HG03439 (cell line): ENCODE data around the gene COL19A1.

ENCODE experiments used
- ATAC-seq: cut with Tn5 transposase; IDR thresholded peaks from one replicate; pipeline ENCODE4 v1.9.1; 2021; ENCODE audit warnings: mild to moderate bottlenecking, moderate library complexity; ENCODE audit not compliant: unreplicated experiment

COL19A1 gene

GRCh38 chr6:70051197-70052124, 185.1 kb downstream of the COL19A1 start:
- no peak for ATAC-seq

DNA sequence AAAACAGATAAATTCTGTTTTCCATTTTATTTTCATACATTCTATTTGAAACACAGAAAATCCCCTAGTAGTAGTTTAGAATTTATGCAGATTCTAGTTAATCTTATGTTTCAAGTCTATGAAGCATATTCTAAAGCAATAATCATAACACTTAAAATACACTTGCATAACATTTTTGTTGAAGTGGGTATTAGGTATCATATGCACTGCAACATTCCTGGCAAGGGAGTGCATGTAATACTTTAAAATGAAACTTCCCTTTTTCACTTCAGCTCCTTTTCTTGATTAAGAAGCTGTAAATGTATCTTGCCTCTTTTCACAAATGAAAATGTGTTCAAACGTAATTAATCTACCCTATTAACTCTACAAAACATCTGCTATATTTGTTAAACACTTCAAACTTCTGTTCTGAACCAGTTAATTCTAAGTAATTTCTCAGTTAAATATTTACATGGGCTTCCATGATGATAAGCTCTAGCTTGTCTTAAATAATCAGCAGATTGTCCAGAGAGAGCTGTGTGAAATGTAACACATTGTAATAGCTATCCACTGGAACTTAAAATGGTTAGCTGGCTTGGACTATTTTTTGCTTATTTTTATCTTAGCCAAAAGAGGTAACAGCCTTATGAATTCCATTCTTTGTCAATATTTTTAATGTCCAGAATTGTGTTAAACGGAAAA, 192.8 kb downstream of the COL19A1 start:
- ATAC-seq = no peak

DNA sequence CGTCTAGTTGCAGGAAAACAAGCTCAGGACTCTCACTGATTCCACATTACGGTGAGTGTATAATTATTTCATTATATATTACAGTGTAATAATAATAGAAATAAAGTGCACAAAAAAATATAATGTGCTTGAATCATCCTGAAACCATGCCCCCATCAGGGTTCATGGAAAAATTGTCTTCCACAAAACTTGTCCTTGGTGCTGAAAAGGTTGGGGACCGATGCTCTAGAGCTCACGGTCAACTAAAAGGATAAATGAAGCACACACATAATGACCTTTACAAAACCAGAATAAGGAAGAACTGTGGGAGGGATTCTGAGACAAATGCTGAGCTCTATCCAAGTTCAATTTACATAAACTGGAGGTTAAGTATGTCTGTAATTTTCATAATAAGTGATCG, 194.3 kb downstream of the COL19A1 start:
- no peak for ATAC-seq

- no peak for ATAC-seq
Observed at GRCh38 chr6:70061546-70061945, 195.2 kb downstream of the COL19A1 start.

- ATAC-seq = no peak
Observed at GRCh38 chr6:70062010-70062409, 195.7 kb downstream of the COL19A1 start.

- ATAC-seq = no peak
Observed at GRCh38 chr6:70072540-70073179, 206.3 kb downstream of the COL19A1 start.

GRCh38 chr6:70073637-70074036, 207.3 kb downstream of the COL19A1 start:
- ATAC-seq = no peak

DNA sequence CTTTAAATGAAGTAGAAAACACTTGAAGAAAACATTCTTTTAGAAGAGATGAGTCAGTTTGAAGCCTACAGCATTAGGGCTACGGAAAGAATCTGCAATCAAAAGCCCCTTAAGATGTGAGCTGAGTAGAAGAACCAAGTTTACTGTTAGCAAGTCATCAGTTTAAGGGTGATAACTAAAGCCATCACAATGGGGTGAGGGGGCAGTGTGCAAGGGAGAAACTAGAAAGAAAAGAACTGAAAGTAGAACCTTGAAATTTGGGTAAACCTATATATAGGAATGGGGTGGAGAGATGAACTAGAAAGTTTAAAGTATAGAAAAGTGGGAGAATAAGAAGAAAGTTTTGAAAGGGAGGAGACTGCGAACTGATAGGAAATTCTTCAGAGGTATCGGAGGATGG, 212.9 kb downstream of the COL19A1 start:
- no peak for ATAC-seq

GRCh38 chr6:70080443-70081070, 214.2 kb downstream of the COL19A1 start:
- ATAC-seq = no peak

DNA sequence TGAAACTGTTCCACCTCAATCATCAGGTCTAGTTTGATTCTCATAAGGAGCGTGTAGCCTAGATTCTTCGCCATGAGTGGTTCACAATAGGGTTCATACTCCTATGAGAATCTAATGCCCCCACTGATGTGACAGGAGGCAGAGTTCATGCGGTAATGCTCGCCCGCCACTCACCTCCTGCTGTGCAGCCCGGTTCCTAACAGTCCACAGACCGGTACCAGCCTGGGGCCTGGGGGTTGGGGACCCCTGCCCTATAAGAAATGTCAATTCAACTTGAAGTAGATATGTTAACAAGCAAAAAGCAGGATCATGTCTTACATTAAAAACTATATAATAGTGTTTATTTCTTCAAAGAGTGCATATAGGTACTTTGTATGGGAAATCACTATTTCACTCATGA, 216.5 kb downstream of the COL19A1 start:
- ATAC-seq = no peak

DNA sequence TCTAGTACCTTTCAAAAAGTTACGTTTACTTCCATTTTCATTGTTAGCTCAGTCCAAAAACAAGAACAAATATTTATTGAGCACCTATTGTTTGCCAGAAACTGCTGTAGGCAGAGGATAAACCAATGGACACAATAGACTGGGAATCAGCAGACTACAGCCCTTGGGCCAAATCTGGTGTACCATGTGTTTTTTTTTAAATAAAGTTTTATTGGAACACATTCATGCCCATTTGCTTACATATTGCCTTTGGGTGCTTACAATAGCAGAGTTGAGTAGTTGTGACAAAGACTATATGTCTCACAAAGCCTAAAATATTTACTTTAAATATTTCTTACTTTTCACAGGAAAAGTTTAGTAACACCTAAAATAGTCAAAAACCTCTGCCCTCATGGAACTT, 220.4 kb downstream of the COL19A1 start:
- ATAC-seq = no peak

DNA sequence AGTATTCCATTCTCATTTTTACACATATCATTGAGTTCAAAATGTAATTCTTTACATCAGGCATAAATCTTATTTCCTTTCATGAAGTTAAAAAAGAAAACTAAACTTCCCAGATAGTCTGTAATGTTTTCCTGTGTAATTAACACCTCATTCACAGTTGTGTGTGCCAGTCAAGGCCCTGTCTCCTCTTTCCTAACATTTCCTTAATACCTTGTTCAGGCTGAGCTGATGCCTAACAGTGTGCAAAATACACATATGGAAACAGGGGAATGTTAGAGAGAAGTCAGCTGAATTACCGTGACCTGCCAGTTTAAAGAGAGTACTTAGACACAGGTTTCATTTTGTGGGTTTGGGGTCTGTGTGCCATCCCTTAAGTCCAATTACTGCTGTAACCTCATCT, 227.8 kb downstream of the COL19A1 start:
- ATAC-seq = no peak

DNA sequence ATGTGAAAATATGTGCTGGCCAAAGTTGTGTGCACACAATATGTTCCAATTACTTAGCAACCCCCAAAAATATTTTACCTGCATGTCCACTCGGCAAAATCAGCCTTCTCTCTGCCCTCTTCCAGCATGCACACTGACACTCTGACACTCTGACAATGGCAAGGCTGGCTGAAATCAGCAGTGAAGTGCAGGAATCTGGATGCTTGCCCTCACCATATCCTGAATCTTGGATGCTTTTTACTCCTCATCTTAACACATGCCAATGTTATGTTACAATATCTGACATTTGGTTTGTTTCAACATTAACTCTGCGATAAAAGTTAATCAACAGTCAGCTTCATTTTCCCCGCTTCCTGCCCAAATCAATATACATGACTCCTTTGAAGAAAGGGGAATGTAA, 233.4 kb downstream of the COL19A1 start:
- ATAC-seq = no peak

DNA sequence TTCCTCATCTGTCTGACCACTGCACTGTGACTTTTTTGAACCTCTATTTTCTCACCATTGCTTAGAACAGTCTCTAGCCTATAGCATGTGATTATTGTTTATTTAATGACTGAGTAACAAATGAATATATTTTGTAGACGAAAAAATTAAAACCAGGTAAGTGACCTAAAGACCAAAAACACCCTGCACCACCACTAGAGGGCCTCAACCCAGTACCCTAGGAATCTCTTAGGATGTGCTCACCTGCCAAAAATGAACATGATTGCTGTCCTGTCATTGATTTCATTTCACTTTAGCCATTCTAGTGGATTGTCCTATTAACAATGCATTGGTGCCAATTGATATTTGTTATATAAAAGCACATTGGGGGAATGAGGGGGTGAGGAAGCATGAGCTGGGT, 237.4 kb downstream of the COL19A1 start:
- no peak for ATAC-seq

DNA sequence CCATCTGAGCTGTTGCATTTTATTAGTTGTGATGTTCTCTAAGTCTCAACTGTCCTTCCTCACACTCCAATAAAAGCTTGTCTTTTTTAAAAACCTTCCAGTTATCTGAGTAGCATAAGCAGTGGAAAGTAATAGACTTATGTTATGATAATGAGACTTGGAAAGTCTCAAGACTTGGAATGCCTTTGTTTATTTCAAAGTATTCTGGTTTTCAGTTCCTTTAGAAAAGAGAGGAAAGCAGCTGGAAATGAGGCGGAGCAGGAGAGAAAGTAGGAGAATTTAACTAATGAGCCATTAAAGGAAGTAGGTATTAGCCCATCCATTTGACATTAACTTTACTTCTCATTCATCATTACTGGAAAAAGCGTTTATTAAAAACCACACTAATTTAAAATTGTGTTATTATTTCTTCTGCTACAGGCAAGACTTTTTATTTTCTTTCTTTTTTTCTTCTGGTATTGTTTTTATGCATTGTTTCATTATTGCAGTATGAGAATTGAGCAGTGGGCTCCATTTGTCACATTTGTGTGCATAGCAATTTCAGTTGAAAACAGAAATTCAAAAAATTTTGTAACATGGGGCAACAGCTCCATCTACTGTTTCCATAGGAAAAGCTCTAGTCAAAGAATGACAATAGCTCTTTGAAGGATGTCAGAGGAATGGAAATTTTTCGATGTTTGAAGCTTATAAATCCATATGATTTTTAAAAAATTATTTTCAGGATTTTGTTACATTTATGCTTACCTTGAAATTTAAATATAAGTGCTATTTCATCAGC, 241.7 kb downstream of the COL19A1 start:
- peak; percentile 51 for ATAC-seq

DNA sequence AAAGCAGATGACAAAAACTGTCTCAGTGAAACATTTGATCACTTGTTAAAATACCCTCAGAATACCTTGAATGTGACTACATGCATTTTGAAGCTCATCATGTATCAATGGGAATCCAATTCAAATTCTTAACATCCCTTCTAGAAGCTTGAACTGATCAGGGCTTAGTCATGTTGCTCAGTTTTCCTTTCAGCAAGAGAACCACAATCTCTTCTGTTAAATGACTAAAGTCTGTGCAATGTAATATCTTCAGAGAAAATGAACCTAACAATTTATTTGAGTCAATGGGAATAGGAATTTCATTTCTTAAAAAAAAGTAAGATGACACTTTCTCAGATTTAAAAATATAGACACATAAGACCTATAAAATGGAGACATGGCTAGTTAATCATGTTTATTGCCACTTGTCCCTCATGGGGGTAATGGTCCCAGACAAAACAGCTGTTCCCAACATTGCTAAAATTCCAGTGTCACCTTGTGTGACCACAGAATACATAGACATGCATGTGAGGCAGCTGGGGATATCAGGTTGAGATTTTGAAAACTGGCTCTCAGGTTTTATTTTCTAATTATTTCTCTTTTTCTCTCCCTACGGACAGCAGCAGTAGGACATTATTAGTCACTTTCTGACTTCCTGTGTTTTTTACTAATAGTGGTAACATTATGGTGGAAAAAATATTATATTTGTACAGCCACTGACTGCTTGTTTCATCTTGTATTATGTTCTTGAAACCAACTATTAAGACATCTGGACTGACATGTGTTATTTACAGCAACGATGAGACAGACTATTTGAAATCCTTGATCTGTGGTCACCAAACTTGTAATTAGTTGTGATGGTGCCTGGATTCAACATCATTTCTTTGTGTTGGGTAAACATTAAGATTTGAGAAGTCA, 244.0 kb downstream of the COL19A1 start:
- ATAC-seq = peak; percentile 52

DNA sequence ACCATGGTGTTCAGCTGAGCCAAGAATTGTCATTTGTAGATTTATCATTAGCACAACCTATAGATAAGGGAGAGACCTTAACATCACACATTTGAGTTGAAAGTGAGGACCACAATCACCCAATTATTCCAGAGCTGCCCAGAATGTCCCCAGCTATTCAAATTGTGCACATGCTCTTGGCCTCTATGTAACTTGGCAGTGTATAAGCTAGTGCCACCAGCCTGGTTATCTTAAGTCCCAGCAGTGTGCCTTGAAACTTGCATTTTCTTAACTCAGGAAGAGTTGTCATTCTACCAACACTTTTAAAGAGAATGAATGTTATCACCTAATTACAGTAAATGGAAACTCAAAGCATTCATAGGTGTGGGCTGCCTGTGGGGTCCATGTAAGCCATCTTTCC, 245.4 kb downstream of the COL19A1 start:
- ATAC-seq = no peak

- no peak for ATAC-seq
Observed at GRCh38 chr6:70112716-70113115, 246.4 kb downstream of the COL19A1 start.

- ATAC-seq = no peak
Observed at GRCh38 chr6:70113171-70113570, 246.8 kb downstream of the COL19A1 start.

GRCh38 chr6:70118670-70119069, 252.3 kb downstream of the COL19A1 start:
- no peak for ATAC-seq
